Smooth muscle cell (in vitro differentiated cells): ENCODE data around the gene GJA8. TPM values are rescaled to one million over a fixed set of nuclear protein-coding genes. Genes with fewer than 3 reads are reported as not detected.
"Not testable (repeated sequence)": the region's sequence is repeated elsewhere in the genome, so short reads cannot be mapped to it uniquely, and the experiment has no call there.

Experiments used
- DNase-seq: peaks from one replicate; lab custom pipeline; 2025; ENCODE audit not compliant: unreplicated experiment; lab: John Stamatoyannopoulos, UW
- H2AFZ ChIP-seq: fragments of 200-600 bp; sonication (generic); 2 replicates; pipeline ENCODE4 v1.6.0; 2016; ENCODE audit warnings: antibody characterized with exemption, low read depth, mild to moderate bottlenecking
- H3F3A ChIP-seq: fragments of 200-600 bp; sonication (generic); 2 replicates; pipeline ENCODE4 v1.6.0; 2017; ENCODE audit warnings: antibody characterized with exemption, low read depth
- H3K27ac ChIP-seq: fragments of 200-600 bp; sonication (generic); 2 replicates; pipeline ENCODE4 v1.5.1; 2016; ENCODE audit warnings: low read depth, mild to moderate bottlenecking
- H3K27me3 ChIP-seq: fragments of 200-600 bp; sonication (generic); 2 replicates; pipeline ENCODE4 v1.6.1; 2016; ENCODE audit warnings: low read depth, mild to moderate bottlenecking
- H3K36me3 ChIP-seq: fragments of 200-600 bp; sonication (generic); 2 replicates; pipeline ENCODE4 v1.5.1; 2016; ENCODE audit warnings: low read depth
- H3K4me1 ChIP-seq: fragments of 200-600 bp; sonication (generic); 2 replicates; pipeline ENCODE4 v1.5.1; 2016; ENCODE audit warnings: low read depth
- H3K4me2 ChIP-seq: fragments of 200-600 bp; sonication (generic); 2 replicates; pipeline ENCODE4 v1.6.0; 2016; ENCODE audit warnings: mild to moderate bottlenecking
- H3K4me3 ChIP-seq: fragments of 200-600 bp; sonication (generic); 2 replicates; pipeline ENCODE4 v1.5.1; 2016; ENCODE audit warnings: mild to moderate bottlenecking
- H3K79me2 ChIP-seq: fragments of 200-600 bp; sonication (generic); 2 replicates; pipeline ENCODE4 v1.6.0; 2016; ENCODE audit warnings: low read depth, mild to moderate bottlenecking
- H3K9ac ChIP-seq: fragments of 200-600 bp; sonication (generic); 2 replicates; pipeline ENCODE4 v1.6.0; 2016; ENCODE audit warnings: low read depth
- H3K9me3 ChIP-seq: fragments of 200-600 bp; sonication (generic); replicated peaks from 2 replicates; pipeline ENCODE4 v1.5.1; 2016; ENCODE audit warnings: low read depth
- H4K20me1 ChIP-seq: fragments of 200-600 bp; sonication (generic); 2 replicates; pipeline ENCODE4 v1.6.0; 2016; ENCODE audit warnings: low read depth
- CTCF ChIP-seq: fragments of 200-600 bp; sonication (generic); IDR thresholded peaks from 2 replicates; pipeline ENCODE4 v1.5.1; 2017; ENCODE audit warnings: borderline replicate concordance, mild to moderate bottlenecking, antibody characterized with exemption; ENCODE audit not compliant: insufficient read depth, poor library complexity, severe bottlenecking
- WGBS: methylation state at CpG from one replicate; pipeline ENCODE4 v1.1.7; 2016; ENCODE audit warnings: low lambda C conversion rate; 5-methylcytosine and 5-hydroxymethylcytosine counted together
- polyA plus RNA-seq: library from polyadenylated mRNA; unstranded; fragments of >200 nt; fragmentation: Nextera tagmentation; extraction: Ambion mirVana; gene quantifications from 2 replicates; pipeline ENCODE4 v1.2.1, GENCODE V29; 2016
- total RNA-seq: library from RNA; depleted of rRNA; stranded (reverse); fragments of >200 nt; gene quantifications from 2 replicates; pipeline ENCODE4 v1.2.3, GENCODE V29; 2014

Gene GJA8
- total RNA-seq, result not detected in 2 replicates
- polyA plus RNA-seq, result not detected in 2 replicates

- no peaks in the 10 kb centered on the region for H3F3A ChIP-seq
- H3K27me3 ChIP-seq, result no peaks in the 10 kb centered on the region
- H3K9ac ChIP-seq, result no peak within 1 kb of the TSS
- no peaks in the 10 kb centered on the region for H3K4me1 ChIP-seq
- no peaks in the 10 kb centered on the region for H4K20me1 ChIP-seq
- no peaks in the 10 kb centered on the region for H3K9me3 ChIP-seq
- H3K4me3 ChIP-seq, result no peak within 1 kb of the TSS
- no peak within 1 kb of the TSS for H3K4me2 ChIP-seq
- H3K36me3 ChIP-seq, result no peaks in the 10 kb centered on the region
- no peak within 1 kb of the TSS for H3K27ac ChIP-seq
- H2AFZ ChIP-seq, result no peak within 1 kb of the TSS
- TF ChIP-seq CTCF, result no peak
- no peak for DNase-seq
- WGBS, result 64% methylated on average over 7 of the region's 7 CpGs
- no peaks in the 10 kb centered on the region for H3K79me2 ChIP-seq
Measured at GRCh38 chr1:147902253-147902845, at the start of gene GJA8. Gene GJA8 (plus strand): TSS chr1:147902795. CDS start chr1:147907956, 5,161 bp downstream.

- Histone ChIP-seq H3K4me3 (no peak overlapping the region), H3K27ac (peak overlapping the region; percentile 68), H4K20me1 (no peaks in the 10 kb centered on the region), H3K79me2 (no peaks in the 10 kb centered on the region), H3K9ac (no peak overlapping the region), H3K4me1 (peaks cover 6% of the 10 kb centered on the region), H3F3A (no peaks in the 10 kb centered on the region), H3K9me3 (no peaks in the 10 kb centered on the region), H2AFZ (peak overlapping the region; percentile 61), H3K27me3 (no peaks in the 10 kb centered on the region), H3K4me2 (peak overlapping the region; percentile 56), H3K36me3 (no peaks in the 10 kb centered on the region)
- WGBS, result 8% methylated on average over 3 of the region's 3 CpGs
- DNase-seq, result no peak
- TF ChIP-seq CTCF, result no peak
Measured at GRCh38 chr1:147853391-147853790, 49.2 kb upstream of the GJA8 start.

DNA sequence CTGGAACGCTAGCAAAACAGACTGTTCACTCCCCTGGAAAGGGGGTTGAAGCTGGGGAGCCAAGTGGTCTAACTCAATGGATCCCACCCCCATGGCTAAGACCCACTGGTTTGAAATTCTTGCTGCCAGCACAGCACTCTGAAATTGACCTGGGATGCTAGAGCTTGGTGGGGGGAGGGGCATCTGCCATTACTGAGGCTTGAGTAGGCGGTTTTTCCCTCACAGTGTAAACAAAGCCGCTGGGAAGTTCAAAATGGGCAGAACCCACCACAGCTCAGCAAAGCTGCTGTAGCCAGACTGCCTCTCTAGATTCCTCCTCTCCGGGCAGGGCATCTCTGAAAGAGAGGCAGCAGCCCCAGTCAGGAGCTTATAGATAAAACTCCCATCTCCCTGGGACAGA is 47.6 kb upstream of the GJA8 start:
- WGBS, result 44% methylated on average over 4 of the region's 4 CpGs
- H2AFZ ChIP-seq, result peak overlapping the region; percentile 39
- not testable (repeated sequence) for H3K4me1 ChIP-seq, H3K4me3 ChIP-seq, H3K79me2 ChIP-seq, H4K20me1 ChIP-seq, H3K9me3 ChIP-seq, H3K27me3 ChIP-seq, H3K36me3 ChIP-seq, H3F3A ChIP-seq, DNase-seq, H3K27ac ChIP-seq, H3K9ac ChIP-seq
- H3K4me2 ChIP-seq, result peak overlapping the region; percentile 33

DNA sequence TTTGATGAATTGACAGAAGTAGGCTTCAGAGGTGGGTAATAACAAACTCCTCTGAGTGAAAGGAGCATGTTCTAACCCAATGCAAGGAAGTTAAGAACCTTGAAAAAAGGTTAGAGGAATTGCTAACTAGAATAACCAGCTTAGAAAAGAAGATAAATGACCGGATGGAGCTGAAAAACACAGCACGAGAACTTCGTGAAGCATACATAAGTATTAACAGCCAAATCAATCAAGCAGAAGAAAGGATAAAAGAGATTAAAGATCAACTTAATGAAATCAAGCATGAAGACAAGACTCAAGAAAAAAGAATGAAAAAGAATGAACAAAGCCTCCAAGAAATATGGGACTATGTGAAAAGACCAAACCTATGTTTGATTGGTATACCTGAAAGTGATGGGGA is 46.6 kb upstream of the GJA8 start:
- not testable (repeated sequence) for H3K27me3 ChIP-seq, H3K36me3 ChIP-seq, H3K4me3 ChIP-seq, H3K4me2 ChIP-seq, H3K9ac ChIP-seq, H3K79me2 ChIP-seq, H3K9me3 ChIP-seq, H3K4me1 ChIP-seq, DNase-seq, H4K20me1 ChIP-seq, H2AFZ ChIP-seq, H3K27ac ChIP-seq, H3F3A ChIP-seq
- 96% methylated on average over 3 of the region's 3 CpGs for WGBS

- H3K4me2 ChIP-seq, DNase-seq, H2AFZ ChIP-seq, H3K4me3 ChIP-seq, H4K20me1 ChIP-seq, H3K79me2 ChIP-seq, H3K27me3 ChIP-seq, H3K9ac ChIP-seq, H3K4me1 ChIP-seq, H3K9me3 ChIP-seq, H3K36me3 ChIP-seq, H3F3A ChIP-seq, H3K27ac ChIP-seq: not testable (repeated sequence)
- 93% methylated on average over 4 of the region's 4 CpGs for WGBS
Measured at GRCh38 chr1:147867204-147867603, 35.4 kb upstream of the GJA8 start.
